GM19239 (cell line): Measurements from ENCODE around the gene KLF2.

Experiments
- DNase-seq: peaks from one replicate; pipeline ENCODE4 v3.0.0; 2011; ENCODE audit warnings: low spot score; ENCODE audit not compliant: insufficient read length
- FAIRE-seq: peaks from 2 replicates; lab custom pipeline; 2011; peaks lifted over from hg19 to GRCh38; lab: Jason Lieb, UNC

KLF2 gene

GRCh38 chr19:16361926-16362325 lies 37.3 kb downstream of the KLF2 start:
- FAIRE-seq (no peak), DNase-seq (no peak)

- DNase-seq, result no peak
- no peak for FAIRE-seq
Measured at GRCh38 chr19:16363133-16363851, 38.7 kb downstream of the KLF2 start.

GRCh38 chr19:16363852-16364230 lies 39.2 kb downstream of the KLF2 start:
- DNase-seq, result no peak
- FAIRE-seq, result no peak

- DNase-seq (no peak), FAIRE-seq (no peak)
Measured at GRCh38 chr19:16364231-16364865, 39.7 kb downstream of the KLF2 start.

DNA sequence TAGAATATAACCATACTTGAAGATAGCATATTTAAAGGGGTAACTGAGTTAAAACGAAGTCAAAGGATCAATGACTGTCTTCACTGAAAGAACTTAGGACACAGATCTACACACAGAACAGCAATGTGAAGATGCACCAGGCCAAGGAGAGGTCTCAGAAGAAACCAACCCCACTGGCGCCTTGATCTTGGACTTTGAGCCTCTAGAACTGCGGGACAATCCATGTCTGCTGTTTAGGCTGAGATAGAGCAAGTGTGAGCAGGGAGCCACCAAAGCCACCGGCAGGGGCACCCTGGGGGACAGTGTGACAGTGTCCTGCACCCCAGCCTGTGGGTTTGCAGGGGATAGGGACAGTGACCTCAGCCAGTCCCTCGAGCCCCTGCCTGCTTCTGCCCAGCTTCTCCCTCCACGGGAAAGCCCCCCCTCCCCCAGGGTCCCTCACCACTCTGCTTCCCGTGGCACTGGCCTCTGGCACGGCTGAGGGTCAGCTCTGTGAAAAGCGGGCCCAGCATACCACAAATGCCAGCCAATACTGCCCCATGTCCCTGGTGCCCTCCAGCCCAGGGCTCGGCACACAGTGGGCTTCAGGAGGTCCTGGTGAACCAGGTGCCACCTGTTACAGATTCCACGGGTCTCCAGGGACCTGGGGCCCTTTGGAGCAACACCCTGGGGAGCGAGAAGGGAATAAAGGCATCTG lies 40.8 kb downstream of the KLF2 start:
- FAIRE-seq, result no peak

DNA sequence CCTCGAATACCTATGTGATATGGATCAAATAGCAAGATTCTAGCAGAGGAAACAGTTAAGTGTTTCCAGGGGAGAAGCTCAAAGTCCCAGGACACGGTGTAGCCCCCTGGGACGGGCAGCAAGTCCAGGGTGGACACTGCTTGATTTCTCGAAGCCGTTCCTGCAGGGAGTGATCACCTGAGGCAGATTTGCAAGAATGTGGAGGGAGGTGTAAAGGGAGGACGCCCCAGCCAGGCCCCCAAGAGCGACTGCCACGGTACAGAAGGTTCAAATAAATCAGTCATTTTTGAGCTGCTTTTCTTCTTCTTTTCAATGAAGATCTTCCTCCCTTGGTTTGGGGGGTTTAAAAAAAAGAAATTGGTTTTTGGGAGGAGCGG lies 41.4 kb downstream of the KLF2 start:
- FAIRE-seq (peak; percentile 14), DNase-seq (no peak)

More for the DNA sequence above, 40.8 kb downstream of the KLF2 start:
- DNase-seq, result no peak

GRCh38 chr19:16366433-16367260 lies 42.0 kb downstream of the KLF2 start:
- DNase-seq (no peak), FAIRE-seq (peak; percentile 99)

DNA sequence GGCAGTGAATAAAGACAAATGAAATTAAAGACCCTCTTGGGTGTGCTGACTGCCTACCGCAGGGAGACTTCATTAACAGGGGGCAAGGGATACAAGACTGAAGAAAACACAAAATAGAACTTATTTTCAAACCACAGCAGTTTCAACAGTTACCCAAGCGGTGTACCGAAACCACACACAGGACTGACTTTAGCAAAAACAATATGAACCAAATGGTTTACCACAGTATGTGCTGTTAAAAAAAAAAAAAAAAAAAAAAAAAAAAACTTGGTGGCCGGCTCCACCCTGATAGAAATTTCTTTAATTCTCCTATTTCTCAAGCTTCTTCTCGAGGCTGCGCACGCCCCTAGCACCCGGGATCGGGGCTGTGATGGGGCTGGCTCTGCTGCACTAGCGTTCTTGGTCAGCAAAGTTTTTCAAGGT lies 42.6 kb downstream of the KLF2 start:
- no peak for FAIRE-seq
- no peak for DNase-seq

DNA sequence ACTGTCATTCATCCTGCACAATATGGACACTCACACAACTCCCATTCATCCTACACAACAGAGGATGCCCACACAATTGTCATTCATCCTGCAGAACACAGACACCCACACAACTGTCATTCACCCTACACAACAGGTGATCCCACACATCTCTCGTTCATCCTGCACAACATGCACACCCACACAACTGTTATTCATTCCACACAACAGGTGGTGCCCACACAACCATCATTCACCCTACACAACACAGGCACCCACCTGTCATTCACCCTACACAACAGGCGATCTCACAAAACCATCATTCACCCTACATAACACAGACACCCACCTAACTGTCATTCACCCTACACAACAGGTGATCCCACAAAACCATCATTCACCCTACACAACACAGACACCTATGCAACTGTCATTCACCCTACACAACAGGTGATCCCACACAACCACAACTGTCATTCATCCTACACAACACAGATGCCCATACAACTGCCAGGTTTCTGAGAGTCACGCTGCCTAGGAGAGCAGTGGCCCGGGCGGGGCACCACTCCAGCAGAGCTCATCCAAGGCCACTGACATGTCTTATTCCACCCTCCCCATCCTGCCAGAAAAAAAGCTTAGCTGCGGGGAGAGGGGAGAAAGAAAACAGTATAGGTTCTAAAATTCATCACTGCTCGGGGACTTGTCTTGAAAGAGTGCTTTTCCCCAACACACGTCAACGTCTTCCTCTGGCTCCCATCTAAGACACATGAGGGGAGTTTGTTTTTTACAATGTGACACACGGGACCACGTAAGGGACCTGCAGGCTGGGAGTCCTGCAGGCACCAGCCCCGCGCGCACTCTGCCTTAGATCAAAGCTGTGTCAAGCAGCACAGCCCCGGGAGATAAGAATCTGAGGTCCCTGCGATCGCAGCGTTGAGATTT lies 44.0 kb downstream of the KLF2 start:
- DNase-seq, result no peak
- peak; percentile 68 for FAIRE-seq

DNA sequence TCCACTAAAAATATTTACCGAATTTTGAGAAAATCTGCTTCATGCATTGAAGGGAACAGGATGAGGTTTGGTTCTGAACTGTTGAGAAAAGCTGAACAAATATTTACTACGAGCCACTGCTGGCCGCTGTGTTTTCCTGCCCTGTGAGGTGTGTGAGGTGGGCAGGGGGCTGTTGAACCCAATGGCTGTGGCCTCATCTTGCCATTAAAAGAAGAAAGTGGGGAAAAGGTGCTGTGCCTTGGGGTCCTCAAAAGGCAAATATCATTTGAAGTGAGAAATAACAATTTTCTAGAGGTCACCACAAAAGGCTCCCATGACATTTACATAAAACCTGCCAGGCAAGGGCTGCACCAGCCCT lies 44.7 kb downstream of the KLF2 start:
- FAIRE-seq (peak; percentile 61), DNase-seq (no peak)

- DNase-seq, result no peak
- FAIRE-seq, result no peak
Measured at GRCh38 chr19:16369664-16370576, 45.3 kb downstream of the KLF2 start.

DNA sequence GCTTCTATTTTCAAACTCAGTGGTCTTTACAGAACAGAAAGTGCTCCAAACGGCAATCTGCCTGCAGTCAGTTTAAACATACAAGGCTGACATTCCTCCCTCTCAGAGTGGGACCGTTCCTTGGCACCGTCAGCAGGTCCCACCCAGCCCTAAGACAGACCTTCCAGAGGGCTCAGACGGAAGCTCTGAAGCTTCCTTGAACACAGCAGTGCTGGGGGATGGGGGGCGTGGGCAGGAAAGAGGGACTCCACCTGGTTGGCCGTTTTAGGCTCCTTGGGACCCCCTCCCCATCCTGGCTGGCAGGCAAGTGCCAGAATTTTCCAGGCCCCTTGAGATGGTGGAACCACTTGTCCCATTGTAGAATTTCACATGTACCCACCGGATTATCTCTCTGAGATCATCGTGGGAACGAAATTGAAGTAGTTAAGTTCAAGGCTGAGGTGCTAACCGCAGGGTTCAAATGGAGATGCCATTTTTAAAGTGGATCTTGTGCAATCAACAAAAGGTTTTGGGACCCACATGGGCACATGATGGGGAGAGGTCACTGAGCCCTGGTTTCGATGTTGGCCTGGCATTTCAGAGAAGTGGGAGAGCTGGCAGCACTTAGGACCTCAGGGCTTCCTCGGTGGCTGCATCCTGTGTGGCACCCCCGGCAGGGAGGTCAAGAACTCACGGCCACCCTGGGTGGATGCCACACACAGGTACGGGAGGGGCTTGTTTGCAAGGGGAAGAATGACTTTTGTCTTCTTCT lies 46.2 kb downstream of the KLF2 start:
- FAIRE-seq (no peak), DNase-seq (no peak)

GRCh38 chr19:16371540-16371986 lies 46.9 kb downstream of the KLF2 start:
- FAIRE-seq (peak; percentile 92), DNase-seq (peak; percentile 58)

DNA sequence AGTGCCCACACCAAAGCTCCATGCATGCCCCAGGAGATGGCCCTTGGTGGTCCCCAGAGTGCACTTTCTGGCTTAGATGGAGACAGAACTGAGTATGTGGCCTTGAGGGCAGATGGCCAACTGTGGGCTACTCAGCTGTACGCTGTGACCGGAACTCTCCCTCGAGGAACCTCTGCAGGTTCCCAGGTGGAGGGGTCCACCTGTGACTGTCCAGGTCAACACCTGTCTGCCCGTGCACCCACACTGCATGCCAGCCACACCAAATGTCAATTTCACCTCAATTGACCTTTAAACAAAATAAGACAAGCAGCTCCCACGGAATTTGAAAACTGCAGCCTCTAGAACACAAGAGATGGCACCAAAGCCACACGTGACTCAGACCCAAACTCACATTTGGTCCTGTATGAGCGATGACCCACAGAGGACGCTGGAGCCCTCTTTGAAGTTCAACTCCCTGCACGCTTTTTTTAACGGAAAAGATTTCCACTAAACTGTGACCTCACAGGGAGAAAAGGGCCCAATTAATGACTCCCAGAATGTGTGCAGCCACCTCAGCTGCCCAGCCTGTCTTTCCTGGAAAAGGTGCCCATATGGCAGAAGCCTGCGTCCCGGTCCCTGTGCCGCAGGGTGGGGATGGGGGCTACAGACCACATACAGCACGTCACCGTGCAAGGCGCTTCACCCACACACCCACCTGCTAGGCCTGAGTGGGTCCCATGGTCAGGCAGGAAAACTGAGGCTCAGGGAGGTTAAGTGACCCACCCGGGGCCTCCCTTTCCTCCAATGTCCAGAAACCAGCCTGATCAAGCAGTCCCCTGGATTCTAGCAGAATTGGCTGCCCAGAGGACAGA lies 47.7 kb downstream of the KLF2 start:
- DNase-seq (no peak), FAIRE-seq (no peak)

DNA sequence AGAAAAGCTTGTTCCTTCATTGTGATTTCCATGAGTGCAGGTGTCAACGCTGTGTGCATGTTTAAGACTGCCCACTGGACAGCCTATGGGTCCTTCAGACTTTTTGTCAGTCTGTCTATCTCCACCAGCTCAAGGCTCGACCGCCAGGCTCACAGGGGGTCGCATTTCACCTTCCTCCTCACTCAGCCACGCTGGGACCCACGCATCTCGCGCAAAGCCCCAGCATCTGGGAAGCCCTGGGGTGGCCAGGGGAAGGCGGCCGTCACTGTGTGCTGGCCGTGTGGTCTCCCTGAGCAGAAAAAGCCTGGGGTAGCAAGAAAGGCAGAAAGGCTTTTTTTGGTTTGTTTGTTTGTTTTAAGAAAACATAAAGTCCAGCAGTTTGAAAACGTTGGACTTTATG lies 48.5 kb downstream of the KLF2 start:
- no peak for DNase-seq
- FAIRE-seq, result no peak

GRCh38 chr19:16373532-16373931 lies 48.9 kb downstream of the KLF2 start:
- FAIRE-seq (no peak), DNase-seq (no peak)

GRCh38 chr19:16373989-16374388 lies 49.4 kb downstream of the KLF2 start:
- DNase-seq (no peak), FAIRE-seq (no peak)
